IPS DF 6.9 (cell line): ENCODE measurements around the gene RPAP3.

Experiments used
- DNase-seq: peaks from one replicate; pipeline ENCODE4 v3.0.0-alpha.2; 2013; ENCODE audit warnings: low read depth, low spot score
- H3K27ac ChIP-seq: one replicate; pipeline ENCODE4 v1.5.1; 2013; ENCODE audit warnings: low read length, control low read depth
- H3K27me3 ChIP-seq: 2 replicates; pipeline ENCODE4 v1.6.1; 2013; ENCODE audit warnings: mild to moderate bottlenecking, low read length; ENCODE audit not compliant: control insufficient read depth, insufficient read depth
- H3K36me3 ChIP-seq: 2 replicates; pipeline ENCODE4 v1.6.1; 2013; ENCODE audit warnings: low read length; ENCODE audit not compliant: control insufficient read depth, insufficient read depth
- H3K4me1 ChIP-seq: 2 replicates; pipeline ENCODE4 v1.6.1; 2013; ENCODE audit warnings: low read length; ENCODE audit not compliant: control insufficient read depth, insufficient read depth
- H3K4me3 ChIP-seq: 2 replicates; pipeline ENCODE4 v1.5.1; 2013; ENCODE audit warnings: mild to moderate bottlenecking, low read length
- H3K9me3 ChIP-seq: 2 replicates; pipeline ENCODE4 v1.6.1; 2013; ENCODE audit warnings: low read length, inconsistent platforms; ENCODE audit not compliant: control insufficient read depth, insufficient read depth
- WGBS: extraction: QIAGEN DNeasy Blood & Tissue Kit; methylation state at CpG from one replicate; pipeline ENCODE4 v1.1.7; 2013; ENCODE audit warnings: mixed read lengths, missing lambda C conversion rate; ENCODE audit not compliant: insufficient read length, insufficient coverage; 5-methylcytosine and 5-hydroxymethylcytosine counted together

Gene RPAP3

GRCh38 chr12:47634127-47634526 lies 71.7 kb downstream of the RPAP3 start:
- no peaks in the 10 kb centered on the region for H3K27me3 ChIP-seq
- H3K4me1 ChIP-seq, result no peaks in the 10 kb centered on the region
- no CpG with 5 or more reads among the region's 16 CpGs for WGBS
- H3K27ac ChIP-seq, result no peak overlapping the region
- no peak for DNase-seq
- H3K4me3 ChIP-seq, result no peak overlapping the region
- no peaks in the 10 kb centered on the region for H3K36me3 ChIP-seq
- H3K9me3 ChIP-seq, result no peaks in the 10 kb centered on the region; the same call in 1 of the 2 replicates

DNA sequence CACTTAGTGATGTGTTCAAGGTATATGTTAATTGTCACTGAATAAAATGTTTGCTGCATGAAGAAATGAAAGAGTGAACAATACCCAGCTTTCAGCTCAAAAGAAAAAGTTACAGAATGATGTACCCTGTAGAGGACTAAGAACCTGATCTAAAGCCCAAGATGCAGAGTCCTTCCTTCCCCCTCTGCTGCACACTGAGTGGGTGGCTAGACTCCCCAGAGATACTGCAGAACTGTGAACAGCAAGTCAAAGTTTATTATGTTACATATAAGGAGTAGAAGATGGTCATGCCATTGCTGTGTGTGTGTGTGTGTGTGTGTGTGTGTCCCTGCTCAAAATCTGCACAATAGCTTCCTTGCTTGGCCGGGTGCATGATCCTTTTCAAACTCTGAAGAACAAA lies 83.9 kb downstream of the RPAP3 start:
- Histone ChIP-seq H3K27me3 (no peaks in the 10 kb centered on the region), H3K36me3 (no peaks in the 10 kb centered on the region), H3K9me3 (no peaks in the 10 kb centered on the region), H3K4me1 (no peaks in the 10 kb centered on the region), H3K4me3 (no peak overlapping the region), H3K27ac (no peak overlapping the region)
- DNase-seq, result no peak
- WGBS, result no CpG with 5 or more reads among the region's 1 CpG

- Histone ChIP-seq H3K4me3 (no peak overlapping the region), H3K36me3 (no peaks in the 10 kb centered on the region), H3K4me1 (no peaks in the 10 kb centered on the region), H3K27me3 (no peaks in the 10 kb centered on the region), H3K27ac (no peak overlapping the region), H3K9me3 (peaks cover 10% of the 10 kb centered on the region)
- no peak for DNase-seq
- WGBS, result no CpG with 5 or more reads among the region's 4 CpGs
Measured at GRCh38 chr12:47617476-47617875, 88.4 kb downstream of the RPAP3 start.

DNA sequence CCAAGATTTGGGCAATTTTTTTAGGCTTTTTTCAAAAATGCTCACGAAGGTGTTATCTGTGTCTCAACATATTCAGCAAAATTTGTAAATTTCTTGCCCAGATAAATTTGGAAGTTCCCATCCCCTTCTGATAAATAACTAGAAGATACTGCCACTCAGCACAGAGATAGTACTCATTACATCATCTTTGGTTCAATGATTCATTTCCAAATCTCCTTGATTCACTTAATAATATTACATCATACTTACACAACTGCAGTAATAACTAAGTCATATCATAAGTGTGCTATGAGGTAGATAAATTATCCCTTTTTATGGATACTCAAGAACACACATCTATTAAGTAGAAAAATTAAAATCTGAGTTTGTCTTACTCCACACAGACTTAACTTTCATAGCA lies 89.4 kb downstream of the RPAP3 start:
- no peak for DNase-seq
- no CpG with 5 or more reads among the region's 1 CpG for WGBS
- no peaks in the 10 kb centered on the region for H3K36me3 ChIP-seq
- no peak overlapping the region for H3K27ac ChIP-seq
- H3K27me3 ChIP-seq, result no peaks in the 10 kb centered on the region
- peaks cover 11% of the 10 kb centered on the region for H3K9me3 ChIP-seq
- H3K4me3 ChIP-seq, result no peak overlapping the region
- no peaks in the 10 kb centered on the region for H3K4me1 ChIP-seq

GRCh38 chr12:47615711-47616110 lies 90.1 kb downstream of the RPAP3 start:
- Histone ChIP-seq H3K9me3 (peaks cover 11% of the 10 kb centered on the region), H3K27ac (no peak overlapping the region), H3K4me3 (no peak overlapping the region), H3K4me1 (no peaks in the 10 kb centered on the region), H3K27me3 (no peaks in the 10 kb centered on the region), H3K36me3 (no peaks in the 10 kb centered on the region)
- DNase-seq, result no peak

DNA sequence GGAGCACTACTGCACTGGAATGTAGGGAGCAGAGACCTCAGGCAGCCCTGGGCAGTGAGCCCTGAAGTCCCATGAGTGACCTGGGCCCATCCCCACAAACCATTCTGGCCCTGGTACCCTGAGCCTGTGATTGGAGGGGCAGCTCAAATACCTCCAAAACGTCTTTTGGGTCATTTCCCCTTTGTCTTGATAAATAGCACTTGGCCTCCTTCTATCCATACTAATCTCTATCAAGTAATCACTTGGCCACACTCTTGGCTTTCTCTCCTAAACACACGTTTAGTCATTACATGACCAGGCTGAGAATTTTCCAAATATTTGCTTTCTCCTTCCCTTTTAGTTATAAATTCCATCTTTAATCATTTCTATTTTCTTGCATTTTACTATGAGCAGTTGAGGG lies 91.3 kb downstream of the RPAP3 start:
- Histone ChIP-seq H3K4me3 (no peak overlapping the region), H3K27ac (no peak overlapping the region), H3K9me3 (peaks cover 11% of the 10 kb centered on the region), H3K4me1 (no peaks in the 10 kb centered on the region), H3K36me3 (no peaks in the 10 kb centered on the region), H3K27me3 (no peaks in the 10 kb centered on the region)
- no peak for DNase-seq
- no CpG with 5 or more reads among the region's 2 CpGs for WGBS

DNA sequence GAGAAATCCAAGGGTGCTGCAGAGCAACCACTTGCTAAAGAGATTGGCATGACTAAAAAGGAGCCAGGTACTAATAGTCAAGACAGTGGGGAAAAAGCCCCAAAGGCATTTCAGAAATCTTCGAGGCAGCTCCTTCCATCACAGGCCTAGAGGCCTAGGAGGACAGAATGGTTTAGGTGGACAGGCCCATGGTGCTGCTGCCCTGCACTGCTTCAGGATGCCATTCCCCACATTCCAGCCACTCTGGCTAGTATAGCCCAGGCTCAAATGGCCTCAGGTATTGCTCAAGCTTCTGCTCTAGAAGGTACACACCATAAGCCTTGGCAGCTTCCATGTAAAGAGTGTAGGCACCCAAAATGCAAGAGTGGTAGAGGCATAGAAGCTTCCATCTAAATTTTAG lies 92.9 kb downstream of the RPAP3 start:
- Histone ChIP-seq H3K9me3 (peaks cover 11% of the 10 kb centered on the region), H3K4me3 (no peak overlapping the region), H3K27me3 (no peaks in the 10 kb centered on the region), H3K4me1 (no peaks in the 10 kb centered on the region), H3K27ac (no peak overlapping the region), H3K36me3 (no peaks in the 10 kb centered on the region)
- DNase-seq, result no peak
- no CpG with 5 or more reads among the region's 1 CpG for WGBS

- no peak overlapping the region for H3K4me3 ChIP-seq
- H3K27ac ChIP-seq, result no peak overlapping the region
- peaks cover 11% of the 10 kb centered on the region for H3K9me3 ChIP-seq
- no peaks in the 10 kb centered on the region for H3K27me3 ChIP-seq
- no peaks in the 10 kb centered on the region for H3K36me3 ChIP-seq
- no peak for DNase-seq
- no peaks in the 10 kb centered on the region for H3K4me1 ChIP-seq
Measured at GRCh38 chr12:47611906-47612305, 93.9 kb downstream of the RPAP3 start.
